Measurements from ENCODE around the gene SEC24B.
A peak's percentile ranks its signal among the peaks of the same experiment; 100 is the strongest.

Gene SEC24B

GRCh38 chr4:109434007-109434971 is 674 bp downstream of the SEC24B start:
- Histone ChIP-seq H3K27me3 (replicated peaks) (no peaks in the 10 kb centered on the region), H3K27ac (peak overlapping the region; percentile 85), H3K36me3 (replicated peaks) (no peaks in the 10 kb centered on the region), H3K4me3 (ENCODE audit: low read depth, low read length) (peak overlapping the region; percentile 73)
- TF ChIP-seq CTCF (IDR thresholded peaks at IDR 0.05; ENCODE audit: low read depth, low read length, missing control alignments): no peak
- in situ Hi-C loops (cut with HindIII; ENCODE audit: low pct_ligation_motif_present, low sequenced_read_pairs): no loop called here
- DNase-seq: no peak

GRCh38 chr4:109435635-109436034 is 2.0 kb downstream of the SEC24B start:
- Histone ChIP-seq H3K36me3 (replicated peaks) (no peaks in the 10 kb centered on the region), H3K27me3 (replicated peaks) (no peaks in the 10 kb centered on the region), H3K27ac (no peak overlapping the region), H3K4me3 (ENCODE audit: low read depth, low read length) (no peak overlapping the region)
- no peak for TF ChIP-seq CTCF (IDR thresholded peaks at IDR 0.05; ENCODE audit: low read depth, low read length, missing control alignments)
- in situ Hi-C loops (cut with HindIII; ENCODE audit: low pct_ligation_motif_present, low sequenced_read_pairs): no loop called here
- no peak for DNase-seq

- DNase-seq: no peak
- Histone ChIP-seq H3K27me3 (replicated peaks) (no peaks in the 10 kb centered on the region), H3K36me3 (replicated peaks) (no peaks in the 10 kb centered on the region), H3K27ac (no peak overlapping the region), H3K4me3 (ENCODE audit: low read depth, low read length) (no peak overlapping the region)
- TF ChIP-seq CTCF (IDR thresholded peaks at IDR 0.05; ENCODE audit: low read depth, low read length, missing control alignments): no peak
- in situ Hi-C loops (cut with HindIII; ENCODE audit: low pct_ligation_motif_present, low sequenced_read_pairs): no loop called here
Observed at GRCh38 chr4:109436504-109436903, 2.9 kb downstream of the SEC24B start.

- H3K4me3 ChIP-seq (ENCODE audit: low read depth, low read length): no peak overlapping the region
- DNase-seq: no peak
- no peaks in the 10 kb centered on the region for H3K27me3 ChIP-seq (replicated peaks)
- peaks cover under 1% of the 10 kb centered on the region for H3K36me3 ChIP-seq (replicated peaks)
- in situ Hi-C loops (cut with HindIII; ENCODE audit: low pct_ligation_motif_present, low sequenced_read_pairs): no loop called here
- no peak for TF ChIP-seq CTCF (IDR thresholded peaks at IDR 0.05; ENCODE audit: low read depth, low read length, missing control alignments)
- no peak overlapping the region for H3K27ac ChIP-seq
Observed at GRCh38 chr4:109440948-109441347, 7.3 kb downstream of the SEC24B start.

- TF ChIP-seq CTCF (IDR thresholded peaks at IDR 0.05; ENCODE audit: low read depth, low read length, missing control alignments): no peak
- no peak overlapping the region for H3K27ac ChIP-seq
- no peak overlapping the region for H3K4me3 ChIP-seq (ENCODE audit: low read depth, low read length)
- in situ Hi-C loops (cut with HindIII; ENCODE audit: low pct_ligation_motif_present, low sequenced_read_pairs): no loop called here
- H3K27me3 ChIP-seq (replicated peaks): no peaks in the 10 kb centered on the region
- H3K36me3 ChIP-seq (replicated peaks): peaks cover 5% of the 10 kb centered on the region
- no peak for DNase-seq
Observed at GRCh38 chr4:109441862-109442458, 8.3 kb downstream of the SEC24B start.
